Spleen (tissue), 11 donors: ENCODE measurements around the gene KISS1R. TPM values are rescaled to one million over a fixed set of nuclear protein-coding genes. Genes with fewer than 3 reads are reported as not detected.

Experiments
- DNase-seq: peaks from one replicate; pipeline ENCODE4 v3.0.0-alpha.2; 2020
- H3K27ac ChIP-seq, 8 donors: fragments of 200-600 bp; sonication (generic) in 7 of 8; 1 replicate in 4 of 8; 2 replicates in 4 of 8; pipeline versions ENCODE4 v1.5.0 to v1.8.0; 2016 to 2021; ENCODE audit warnings: inconsistent platforms in 4 of 8, mild to moderate bottlenecking in 4 of 8, moderate library complexity in 1 of 8
- H3K27me3 ChIP-seq, 7 donors: fragments of 200-600 bp; sonication (generic) in 6 of 7; replicated peaks in 1 of 7; 1 replicate in 4 of 7; 2 replicates in 3 of 7; pipeline versions ENCODE4 v1.5.0 to v1.8.0; 2016 to 2021; ENCODE audit warnings: inconsistent platforms in 3 of 7, mild to moderate bottlenecking in 1 of 7
- H3K36me3 ChIP-seq, 6 donors: fragments of 200-600 bp; sonication (generic) in 5 of 6; 1 replicate in 4 of 6; 2 replicates in 2 of 6; pipeline versions ENCODE4 v1.5.0 to v1.8.0; 2016 to 2021; ENCODE audit warnings: inconsistent platforms in 2 of 6
- H3K4me1 ChIP-seq, 6 donors: fragments of 200-600 bp; sonication (generic) in 5 of 6; 1 replicate in 3 of 6; 2 replicates in 3 of 6; pipeline versions ENCODE4 v1.5.0 to v1.8.0; 2016 to 2021; ENCODE audit warnings: inconsistent platforms in 3 of 6
- H3K4me3 ChIP-seq, 8 donors: fragments of 200-600 bp; sonication (generic) in 7 of 8; 1 replicate in 4 of 8; 2 replicates in 4 of 8; pipeline versions ENCODE4 v1.5.0 to v1.8.0; 2016 to 2021; ENCODE audit warnings: inconsistent platforms in 4 of 8, mild to moderate bottlenecking in 4 of 8, moderate library complexity in 2 of 8
- H3K9me3 ChIP-seq, 8 donors: fragments of 200-600 bp; sonication (generic) in 7 of 8; 1 replicate in 4 of 8; 2 replicates in 4 of 8; pipeline versions ENCODE4 v1.5.0 to v1.8.0; 2016 to 2021; ENCODE audit warnings: inconsistent platforms in 4 of 8
- POLR2A ChIP-seq, 3 donors: fragments of 450-650 bp; IDR thresholded peaks; one replicate each; pipeline ENCODE4 v1.5.1; 2017; ENCODE audit warnings: antibody characterized with exemption in 3 of 3, mild to moderate bottlenecking in 1 of 3
- POLR2AphosphoS5 ChIP-seq, 3 donors: sonication (generic); formaldehyde crosslinking; IDR thresholded peaks; one replicate each; pipeline ENCODE4 v1.5.1; 2017; ENCODE audit warnings: antibody characterized with exemption in 3 of 3
- WGBS, 5 donors: extraction: QIAGEN DNeasy Blood & Tissue Kit in 3 of 5; methylation state at CpG; one replicate each; pipeline versions ENCODE4 v1.1.5 to v1.1.7; 2013 to 2018; 5-methylcytosine and 5-hydroxymethylcytosine counted together
- intact Hi-C: fragments of 100-400 bp; cut with DNase I; formaldehyde crosslinking; loops from one replicate; pipeline ENCODE4 v1.15.0; 2023; ENCODE audit warnings: low total_unique reads
- polyA plus RNA-seq, 3 donors: library from polyadenylated mRNA; stranded (reverse); fragments of 200-250 nt; gene quantifications; one replicate each; pipeline ENCODE4 v1.2.1, GENCODE V29; 2013
- total RNA-seq, 7 donors: library from RNA; depleted of rRNA in 3 of 7; stranded (reverse); fragments of >200 nt in 3 of 7; fragmentation: NEBNext Ultra II Directional in 4 of 7; extraction: Animal tissue kit (Norgen Biotek cat#: 25700) in 4 of 7; gene quantifications; one replicate each; pipeline versions ENCODE4 v1.1.0 to v1.2.1, GENCODE V29; 2016 to 2021
- TF ChIP-seq, protein P1 (sequence below), 11 experiments: fragments of 200-600 bp in 7 of 11; fragments of 450-650 bp in 4 of 11; sonication (generic) in 4 of 11; IDR thresholded peaks in 8 of 11; conservative IDR thresholded peaks in 3 of 11; 1 replicate in 7 of 11; 2 replicates in 4 of 11; pipeline versions ENCODE4 v1.4.0 to v1.8.0; 2016 to 2021; ENCODE audit warnings: antibody characterized with exemption in 11 of 11, inconsistent platforms in 4 of 11, mild to moderate bottlenecking in 1 of 11
- donor health status: healthy with polysubstance abuse.
- donor health status: DM: no; HTN: no; CAD: no; lungs with moderate emphysema.
- donor health status: DM: no; HTN: no; CAD: no.
- donor health status: Bipolar disorder and iron deficiency.
- donor health status: healthy.
- donor health status: DM: no; HTN: no; CAD: no.
- donor health status: DM: yes; HTN: yes; CAD: no.

The KISS1R gene
- total and polyA plus RNA-seq, 10 donors: 0.22 to 0.50 (median 0.35) TPM; not detected in 2

DNA sequence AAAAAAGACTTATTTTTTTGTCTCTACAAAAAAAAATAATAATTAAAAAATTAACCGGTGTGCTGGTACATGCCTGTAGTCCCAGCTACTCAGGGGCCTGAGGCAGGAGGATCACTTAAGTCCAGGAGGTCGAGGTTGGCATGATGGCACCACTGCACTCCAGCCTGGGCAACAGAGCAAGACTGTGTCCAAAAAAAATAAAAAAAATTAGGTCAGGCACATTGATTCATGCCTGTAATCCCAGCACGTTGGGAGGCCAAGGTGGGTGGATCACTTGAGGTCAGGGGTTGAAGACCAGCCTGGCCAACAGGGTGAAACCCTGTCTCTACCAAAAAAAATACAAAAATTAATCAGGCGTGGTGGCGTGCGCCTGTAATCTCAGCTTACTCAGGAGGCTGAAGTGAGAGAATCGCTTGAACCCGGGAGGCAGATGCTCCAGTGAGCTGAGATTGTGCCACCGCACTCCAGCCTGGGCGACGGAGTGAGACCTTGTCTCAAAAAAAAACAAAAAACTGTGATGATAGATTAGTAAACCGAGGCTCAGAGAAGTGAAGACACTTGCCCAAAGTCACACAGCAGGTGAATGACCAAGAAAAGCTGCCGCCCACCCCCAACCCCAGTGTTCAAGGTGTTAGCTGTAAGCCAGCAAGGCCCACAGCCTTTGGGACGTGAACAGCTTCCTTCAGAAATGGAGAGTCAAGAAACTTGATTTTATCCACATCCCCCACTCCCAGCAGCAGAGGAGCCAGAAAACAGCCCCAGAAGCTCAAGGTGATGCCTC lies 14.5 kb upstream of the KISS1R start:
- H3K27me3 ChIP-seq: no peaks in the 10 kb centered on the region
- H3K4me3 ChIP-seq: no peak overlapping the region
- peak overlapping the region in 1 of 8 donors; percentile 28 for H3K27ac ChIP-seq
- 83 to 93% (median 91%) methylated on average over 14 of the region's 14 CpGs for WGBS, 5 donors
- H3K4me1 ChIP-seq: peaks cover 8 to 90% (median 39%) of the 10 kb centered on the region in 6 donors
- intact Hi-C loops: no loop called here
- peaks cover 0 to 68% (median 29%) of the 10 kb centered on the region in 6 donors for H3K36me3 ChIP-seq
- H3K9me3 ChIP-seq: no peaks in the 10 kb centered on the region
- TF ChIP-seq POLR2A (IDR thresholded peaks at IDR 0.05): no peak
- TF ChIP-seq, protein P1, sequence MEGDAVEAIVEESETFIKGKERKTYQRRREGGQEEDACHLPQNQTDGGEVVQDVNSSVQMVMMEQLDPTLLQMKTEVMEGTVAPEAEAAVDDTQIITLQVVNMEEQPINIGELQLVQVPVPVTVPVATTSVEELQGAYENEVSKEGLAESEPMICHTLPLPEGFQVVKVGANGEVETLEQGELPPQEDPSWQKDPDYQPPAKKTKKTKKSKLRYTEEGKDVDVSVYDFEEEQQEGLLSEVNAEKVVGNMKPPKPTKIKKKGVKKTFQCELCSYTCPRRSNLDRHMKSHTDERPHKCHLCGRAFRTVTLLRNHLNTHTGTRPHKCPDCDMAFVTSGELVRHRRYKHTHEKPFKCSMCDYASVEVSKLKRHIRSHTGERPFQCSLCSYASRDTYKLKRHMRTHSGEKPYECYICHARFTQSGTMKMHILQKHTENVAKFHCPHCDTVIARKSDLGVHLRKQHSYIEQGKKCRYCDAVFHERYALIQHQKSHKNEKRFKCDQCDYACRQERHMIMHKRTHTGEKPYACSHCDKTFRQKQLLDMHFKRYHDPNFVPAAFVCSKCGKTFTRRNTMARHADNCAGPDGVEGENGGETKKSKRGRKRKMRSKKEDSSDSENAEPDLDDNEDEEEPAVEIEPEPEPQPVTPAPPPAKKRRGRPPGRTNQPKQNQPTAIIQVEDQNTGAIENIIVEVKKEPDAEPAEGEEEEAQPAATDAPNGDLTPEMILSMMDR (IDR thresholded peaks at IDR 0.05 in 8 of 11, conservative IDR thresholded peaks at IDR 0.05 in 3 of 11): no peak
- TF ChIP-seq POLR2AphosphoS5 (IDR thresholded peaks at IDR 0.05): no peak
- no peak for DNase-seq

DNA sequence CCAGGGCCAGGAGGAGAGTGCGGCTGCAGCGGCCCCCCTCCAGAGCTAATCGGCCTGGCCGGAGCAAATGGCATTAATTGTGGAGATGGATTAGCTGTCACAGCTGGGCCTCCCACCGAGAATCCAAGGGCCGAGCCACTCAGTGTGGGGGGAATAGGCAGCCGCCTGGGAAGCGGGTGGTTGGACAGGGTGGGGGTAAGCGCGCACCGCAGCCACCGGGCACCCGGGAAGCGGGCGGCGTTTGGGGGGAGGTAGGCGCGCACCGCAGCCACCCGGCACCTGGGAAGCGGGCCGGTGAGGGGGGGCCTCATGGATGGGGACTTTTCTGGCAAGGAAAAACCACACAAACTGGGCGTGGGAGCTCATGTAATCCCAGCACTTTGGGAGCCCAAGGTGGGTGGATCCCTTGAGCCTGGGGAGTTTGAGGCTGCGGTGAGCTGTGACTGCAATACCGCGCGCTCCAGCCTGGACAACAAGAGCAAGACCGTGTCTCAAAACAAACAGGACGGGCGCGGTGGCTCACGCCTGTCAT lies 13.8 kb upstream of the KISS1R start:
- Histone ChIP-seq H3K27ac (peak overlapping the region in 1 of 8 donors; percentile 28), H3K9me3 (no peaks in the 10 kb centered on the region), H3K4me1 (peaks cover 15 to 97% (median 46%) of the 10 kb centered on the region in 6 donors), H3K36me3 (peaks cover 0 to 62% (median 28%) of the 10 kb centered on the region in 6 donors), H3K4me3 (no peak overlapping the region), H3K27me3 (no peaks in the 10 kb centered on the region)
- intact Hi-C loops: no loop called here
- TF ChIP-seq POLR2AphosphoS5 (IDR thresholded peaks at IDR 0.05) (peak in 2 of 3 donors; percentile 20 to 29), POLR2A (IDR thresholded peaks at IDR 0.05) (no peak)
- DNase-seq: no peak
- WGBS, 5 donors: 80 to 91% (median 86%) methylated on average over 32 of the region's 32 CpGs

DNA sequence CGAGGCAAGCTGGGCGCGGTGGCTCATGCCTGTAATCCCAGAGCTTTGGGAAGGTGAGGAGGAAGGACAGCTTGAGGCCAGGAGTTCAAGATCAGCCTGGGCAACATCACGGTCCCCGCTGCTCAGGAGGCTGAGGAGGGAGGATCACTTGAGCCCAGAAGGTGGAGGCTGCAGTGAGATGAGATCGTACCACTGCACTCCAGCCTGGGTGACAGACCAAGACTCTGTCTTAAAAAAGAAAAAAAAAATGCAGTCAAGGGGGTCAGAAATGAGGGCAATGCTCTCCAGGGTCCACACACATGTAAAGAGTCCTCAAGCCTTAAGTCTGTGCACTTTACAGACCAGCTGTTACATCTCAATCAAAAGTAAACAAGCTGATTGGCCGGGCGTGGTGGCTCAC lies 12.6 kb upstream of the KISS1R start:
- intact Hi-C loops: no loop called here
- no peak for DNase-seq
- no peak overlapping the region for H3K4me3 ChIP-seq
- TF ChIP-seq, protein P1 (IDR thresholded peaks at IDR 0.05 in 8 of 11, conservative IDR thresholded peaks at IDR 0.05 in 3 of 11): no peak
- TF ChIP-seq POLR2A (IDR thresholded peaks at IDR 0.05) (no peak), POLR2AphosphoS5 (IDR thresholded peaks at IDR 0.05) (no peak)
- H3K4me1 ChIP-seq: peaks cover 19 to 97% (median 58%) of the 10 kb centered on the region in 6 donors
- 93 to 97% (median 94%) methylated on average over 8 of the region's 8 CpGs for WGBS, 5 donors
- no peak overlapping the region for H3K27ac ChIP-seq
- no peaks in the 10 kb centered on the region for H3K9me3 ChIP-seq
- no peaks in the 10 kb centered on the region for H3K27me3 ChIP-seq
- H3K36me3 ChIP-seq: peaks cover 0 to 50% (median 17%) of the 10 kb centered on the region in 6 donors

DNA sequence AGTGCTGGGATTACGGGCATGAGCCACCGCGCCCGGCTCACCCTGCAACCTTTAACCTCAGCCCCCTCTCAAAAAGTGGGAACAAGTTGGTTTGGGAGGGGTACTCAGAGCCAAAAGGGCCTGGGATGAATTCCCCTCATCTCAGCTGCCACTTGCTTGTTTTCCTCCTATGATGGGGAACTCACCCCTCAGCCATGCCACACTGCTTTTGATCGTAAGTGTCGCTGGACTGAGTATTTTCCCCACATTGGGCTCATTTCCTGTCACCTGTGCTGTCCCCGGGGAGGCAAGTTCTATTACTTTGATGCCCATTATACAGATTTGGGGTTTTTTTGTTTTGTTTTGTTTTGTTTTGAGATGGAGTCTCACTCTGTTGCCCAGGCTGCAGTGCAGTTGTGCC lies 10.7 kb upstream of the KISS1R start:
- WGBS, 5 donors: 69 to 85% (median 83%) methylated on average over 7 of the region's 7 CpGs
- DNase-seq: no peak
- Histone ChIP-seq H3K4me3 (peak overlapping the region in 1 of 8 donors; percentile 33), H3K27me3 (no peaks in the 10 kb centered on the region), H3K9me3 (no peaks in the 10 kb centered on the region), H3K4me1 (peaks cover 25 to 99% (median 67%) of the 10 kb centered on the region in 6 donors), H3K27ac (peak overlapping the region in 7 of 8 donors; percentile 41 to 99 (median 98)), H3K36me3 (peaks cover 0 to 49% (median 8%) of the 10 kb centered on the region in 6 donors)
- TF ChIP-seq POLR2AphosphoS5 (IDR thresholded peaks at IDR 0.05) (no peak), POLR2A (IDR thresholded peaks at IDR 0.05) (no peak)
- TF ChIP-seq, protein P1 (IDR thresholded peaks at IDR 0.05 in 8 of 11, conservative IDR thresholded peaks at IDR 0.05 in 3 of 11): no peak
- intact Hi-C loops: no loop called here
